Ectodermal cell (in vitro differentiated cells): ENCODE data around the gene PIGV.

Experiments used
- H3K27ac ChIP-seq: 2 replicates; pipeline ENCODE4 v1.7.0; 2013; ENCODE audit warnings: mild to moderate bottlenecking, low read depth, low read length; ENCODE audit not compliant: insufficient read depth, poor library complexity, severe bottlenecking
- H3K27me3 ChIP-seq: 2 replicates; pipeline ENCODE4 v1.7.0; 2013; ENCODE audit warnings: mild to moderate bottlenecking, low read length; ENCODE audit not compliant: insufficient read depth, control insufficient read depth, poor library complexity, severe bottlenecking
- H3K36me3 ChIP-seq: one replicate; pipeline ENCODE4 v1.7.0; 2013; ENCODE audit warnings: low read length; ENCODE audit not compliant: control insufficient read depth, insufficient read depth
- H3K4me1 ChIP-seq: one replicate; pipeline ENCODE4 v1.7.0; 2013; ENCODE audit warnings: low read length; ENCODE audit not compliant: control insufficient read depth, insufficient read depth
- H3K4me3 ChIP-seq: 2 replicates; pipeline ENCODE4 v1.7.0; 2013; ENCODE audit warnings: low read depth, low read length, control low read depth; ENCODE audit not compliant: insufficient read depth
- H3K9me3 ChIP-seq: 2 replicates; pipeline ENCODE4 v1.7.0; 2013; ENCODE audit warnings: mild to moderate bottlenecking, low read length, moderate library complexity; ENCODE audit not compliant: control insufficient read depth
- WGBS, 2 experiments: methylation state at CpG; one replicate each; pipeline ENCODE4 v1.1.7; 2013; ENCODE audit warnings: missing lambda C conversion rate in 2 of 2; 5-methylcytosine and 5-hydroxymethylcytosine counted together

The PIGV gene

DNA sequence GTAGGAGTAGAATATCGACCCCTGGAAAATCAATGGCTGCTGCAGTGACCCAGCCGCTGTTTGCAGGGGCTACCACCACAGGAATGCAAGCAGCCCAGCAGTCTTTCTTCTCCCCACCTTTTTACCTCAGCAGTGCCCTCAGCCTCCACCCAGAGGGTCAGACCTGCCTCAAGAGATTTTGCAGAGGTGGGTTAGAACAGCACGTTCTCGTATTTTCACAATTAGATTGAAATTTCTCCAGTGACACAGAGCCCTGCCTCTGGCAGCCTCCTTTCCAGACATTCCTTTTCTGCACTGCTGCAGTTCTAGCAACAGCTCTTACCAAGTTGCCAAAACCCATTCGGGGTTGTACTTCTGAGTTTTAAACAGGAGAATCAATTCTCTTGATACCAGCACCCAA lies 38.3 kb upstream of the PIGV start:
- Histone ChIP-seq H3K4me1 (no peaks in the 10 kb centered on the region), H3K4me3 (no peak overlapping the region), H3K27ac (no peak overlapping the region), H3K36me3 (peaks cover 74% of the 10 kb centered on the region), H3K9me3 (no peaks in the 10 kb centered on the region), H3K27me3 (no peaks in the 10 kb centered on the region)
- WGBS, 2 experiments: 93 to 95% methylated on average over 5 of the region's 5 CpGs

DNA sequence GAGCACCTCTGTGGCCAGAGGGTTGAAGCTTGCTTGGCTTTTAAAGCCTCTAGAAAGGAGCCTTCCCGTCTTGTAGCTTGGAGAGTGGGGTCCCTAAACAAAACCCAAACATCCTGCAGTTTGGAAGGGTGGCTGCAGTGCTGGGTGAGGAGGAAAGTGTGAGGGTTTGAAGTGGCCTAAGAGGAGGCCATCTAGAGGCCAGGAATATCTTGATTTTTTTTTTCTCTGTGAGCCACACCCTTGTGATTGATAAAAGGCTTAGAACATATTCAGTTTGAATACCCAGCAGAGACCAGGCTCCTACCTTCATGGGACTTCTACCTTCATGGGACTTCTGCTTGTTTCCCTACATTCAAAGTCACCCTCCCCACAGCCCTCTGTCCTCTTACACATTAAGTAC lies 37.3 kb upstream of the PIGV start:
- Histone ChIP-seq H3K9me3 (no peaks in the 10 kb centered on the region), H3K27ac (no peak overlapping the region), H3K36me3 (peaks cover 68% of the 10 kb centered on the region), H3K4me3 (no peak overlapping the region), H3K4me1 (no peaks in the 10 kb centered on the region), H3K27me3 (no peaks in the 10 kb centered on the region)
- 86 to 92% methylated on average over 1 of the region's 1 CpG for whole genome bisulfite sequencing, 2 experiments

DNA sequence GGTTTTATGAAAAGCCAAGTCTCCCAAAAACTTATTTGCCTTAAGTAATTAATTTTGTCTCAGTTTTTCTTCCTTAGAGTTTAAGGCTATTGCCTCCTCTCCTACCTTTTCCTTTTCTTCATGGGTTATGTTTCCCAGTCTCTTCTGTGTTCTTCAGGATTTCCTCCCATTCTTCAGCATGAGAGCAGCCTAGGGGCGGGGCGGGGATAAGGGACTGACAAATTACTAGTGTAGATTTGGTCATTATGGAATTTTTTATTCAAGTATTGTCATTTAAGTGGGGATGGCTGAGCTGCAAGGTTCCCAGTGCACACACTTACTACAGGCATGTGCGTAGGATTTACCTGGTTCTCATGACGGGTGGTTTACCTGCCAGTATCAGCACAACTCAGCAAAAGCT lies 35.2 kb upstream of the PIGV start:
- Histone ChIP-seq H3K4me3 (no peak overlapping the region), H3K27me3 (no peaks in the 10 kb centered on the region), H3K9me3 (no peaks in the 10 kb centered on the region), H3K36me3 (peaks cover 50% of the 10 kb centered on the region), H3K27ac (no peak overlapping the region), H3K4me1 (no peaks in the 10 kb centered on the region)
- 97 to 99% methylated on average over 4 of the region's 4 CpGs for WGBS, 2 experiments

DNA sequence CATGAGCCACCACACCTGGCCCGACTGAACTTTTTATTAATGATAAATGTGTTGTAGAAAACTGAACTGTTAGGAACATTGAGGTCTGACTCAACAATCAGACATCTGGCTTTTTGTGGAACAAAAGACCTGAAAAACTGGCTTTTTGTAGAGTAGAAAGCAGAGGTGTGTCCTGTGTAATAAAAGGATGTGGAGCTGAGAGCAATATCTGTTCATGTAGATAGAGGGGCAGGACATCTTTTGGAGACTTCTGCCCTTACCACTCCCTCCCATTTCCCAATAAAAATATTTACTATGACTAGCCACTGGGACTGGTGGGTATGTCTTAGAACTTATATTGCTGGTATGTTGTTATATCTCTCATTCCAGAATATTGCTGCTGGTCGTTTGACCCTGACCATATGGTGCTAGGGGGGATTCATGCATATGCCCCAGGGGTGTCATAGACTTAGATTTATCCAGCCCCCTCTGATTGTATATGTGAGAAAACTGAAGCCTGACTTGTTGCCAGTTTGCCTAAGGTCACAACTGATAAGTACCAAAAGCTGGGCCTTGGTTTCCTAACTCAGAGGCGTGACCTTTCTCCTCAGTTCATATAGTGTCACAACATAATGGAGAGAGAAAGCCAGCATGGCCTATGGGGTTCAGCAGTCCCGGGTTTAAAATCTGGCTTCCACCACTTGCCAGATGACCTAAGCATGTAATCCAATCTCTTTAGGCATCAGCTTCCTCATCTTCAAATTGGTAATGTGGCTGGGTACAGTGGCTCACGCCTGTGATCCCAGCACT lies 33.5 kb upstream of the PIGV start:
- Histone ChIP-seq H3K27ac (no peak overlapping the region), H3K9me3 (no peaks in the 10 kb centered on the region), H3K4me3 (no peak overlapping the region), H3K4me1 (no peaks in the 10 kb centered on the region), H3K27me3 (no peaks in the 10 kb centered on the region), H3K36me3 (peaks cover 54% of the 10 kb centered on the region)
- 94 to 95% methylated on average over 5 of the region's 5 CpGs for WGBS, 2 experiments

DNA sequence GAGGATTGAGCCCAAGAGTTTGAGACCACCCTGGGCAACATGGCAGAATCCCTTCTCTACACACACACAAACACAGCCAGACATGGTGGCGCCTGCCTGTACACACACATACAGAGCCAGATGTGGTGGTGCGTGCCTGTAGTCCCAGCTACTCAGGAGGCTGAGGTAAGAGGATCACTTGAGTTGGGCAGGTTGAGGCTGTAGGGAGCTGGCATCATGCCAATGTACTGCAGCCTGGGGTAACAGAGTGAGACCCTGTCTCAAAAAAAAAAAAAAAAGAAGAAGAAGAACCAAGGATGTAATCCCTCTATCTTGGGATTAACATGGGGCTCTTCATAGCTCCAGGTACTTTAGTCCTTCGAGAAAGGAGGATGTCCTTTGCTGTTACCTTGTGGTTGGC lies 29.4 kb upstream of the PIGV start:
- no peaks in the 10 kb centered on the region for H3K9me3 ChIP-seq
- H3K27me3 ChIP-seq: no peaks in the 10 kb centered on the region
- 96% methylated on average over 3 of the region's 3 CpGs for WGBS, 2 experiments
- no peak overlapping the region for H3K4me3 ChIP-seq
- H3K36me3 ChIP-seq: peaks cover 59% of the 10 kb centered on the region
- H3K4me1 ChIP-seq: no peaks in the 10 kb centered on the region
- no peak overlapping the region for H3K27ac ChIP-seq

DNA sequence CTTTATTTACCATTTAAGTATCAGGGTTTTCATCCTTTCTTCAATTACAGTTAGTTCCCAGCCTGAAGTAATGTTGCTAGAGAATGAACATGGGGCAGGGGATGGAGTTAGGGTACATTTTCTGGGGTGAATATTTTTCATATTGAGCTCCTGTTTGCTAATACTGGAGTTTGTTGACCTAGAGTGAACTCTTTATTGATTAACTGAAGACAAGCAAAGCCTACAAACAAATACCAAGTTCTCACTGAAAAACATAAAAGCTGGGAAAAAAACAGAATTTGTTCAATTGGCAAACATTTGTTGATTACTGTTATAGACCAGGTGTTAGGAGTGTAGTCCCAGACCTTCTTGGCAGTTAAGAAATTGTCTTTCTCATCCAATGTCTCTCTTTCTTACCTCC lies 28.2 kb upstream of the PIGV start:
- no peaks in the 10 kb centered on the region for H3K4me1 ChIP-seq
- H3K27ac ChIP-seq: no peak overlapping the region
- H3K9me3 ChIP-seq: no peaks in the 10 kb centered on the region
- H3K36me3 ChIP-seq: peaks cover 56% of the 10 kb centered on the region
- H3K27me3 ChIP-seq: no peaks in the 10 kb centered on the region
- no peak overlapping the region for H3K4me3 ChIP-seq

DNA sequence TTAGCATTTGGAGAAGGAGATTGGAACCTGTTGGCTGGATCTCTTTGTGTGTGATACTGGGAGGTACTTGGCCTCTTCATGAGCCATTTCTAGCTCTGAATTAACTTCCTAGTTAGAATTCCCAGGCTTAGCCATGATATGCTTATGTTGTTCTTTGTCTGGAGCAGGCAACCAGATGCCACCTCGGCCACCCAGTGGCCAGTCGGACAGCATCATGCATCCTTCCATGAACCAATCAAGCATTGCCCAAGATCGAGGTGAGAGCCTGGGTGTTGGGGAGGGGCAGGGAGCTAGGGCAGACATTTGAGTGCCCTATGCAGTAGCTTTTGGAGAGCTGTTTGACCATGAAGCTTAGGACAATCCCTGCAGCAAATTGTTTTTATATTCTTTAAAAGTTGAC lies 26.5 kb upstream of the PIGV start:
- no peak overlapping the region for H3K4me3 ChIP-seq
- H3K4me1 ChIP-seq: no peaks in the 10 kb centered on the region
- H3K9me3 ChIP-seq: no peaks in the 10 kb centered on the region
- WGBS, 2 experiments: 91% methylated on average over 3 of the region's 3 CpGs
- no peaks in the 10 kb centered on the region for H3K27me3 ChIP-seq
- no peak overlapping the region for H3K27ac ChIP-seq
- peaks cover 66% of the 10 kb centered on the region for H3K36me3 ChIP-seq

DNA sequence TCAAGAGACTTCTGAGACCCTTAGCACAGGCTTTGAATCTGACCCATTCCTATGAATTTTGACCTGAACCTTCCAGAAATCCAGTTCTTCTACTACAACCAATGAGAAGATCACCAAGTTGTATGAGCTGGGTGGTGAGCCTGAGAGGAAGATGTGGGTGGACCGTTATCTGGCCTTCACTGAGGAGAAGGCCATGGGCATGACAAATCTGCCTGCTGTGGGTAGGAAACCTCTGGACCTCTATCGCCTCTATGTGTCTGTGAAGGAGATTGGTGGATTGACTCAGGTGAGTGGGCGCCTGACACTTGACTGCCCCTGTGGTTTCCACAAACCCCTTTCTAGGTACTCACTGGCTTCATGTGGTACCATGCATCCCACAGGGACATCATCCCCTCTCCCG lies 20.0 kb upstream of the PIGV start:
- H3K27ac ChIP-seq: no peak overlapping the region
- H3K4me3 ChIP-seq: no peak overlapping the region
- no peaks in the 10 kb centered on the region for H3K9me3 ChIP-seq
- peaks cover 89% of the 10 kb centered on the region for H3K36me3 ChIP-seq
- H3K27me3 ChIP-seq: no peaks in the 10 kb centered on the region
- H3K4me1 ChIP-seq: no peaks in the 10 kb centered on the region
- WGBS, 2 experiments: 92 to 95% methylated on average over 4 of the region's 4 CpGs

DNA sequence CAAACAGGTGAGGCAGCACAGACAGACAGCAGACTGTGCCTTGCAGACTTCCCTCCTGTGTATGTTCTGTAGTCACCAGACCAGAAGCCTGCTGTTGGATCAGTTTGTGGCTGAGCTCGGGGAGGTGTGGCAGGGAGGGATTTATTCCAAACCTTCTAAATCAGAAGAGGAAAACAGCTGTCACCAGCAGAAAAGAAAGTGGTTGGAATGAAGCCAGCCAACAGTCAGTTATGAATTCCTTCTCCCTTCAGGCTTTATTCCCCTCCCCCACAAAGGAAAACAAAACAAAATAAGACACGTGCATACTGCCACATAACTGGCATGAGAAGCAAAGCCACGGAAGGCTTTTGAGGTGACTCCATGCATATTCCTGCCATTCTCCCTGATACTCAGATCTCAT lies 19.0 kb upstream of the PIGV start:
- 94 to 98% methylated on average over 3 of the region's 3 CpGs for WGBS, 2 experiments
- Histone ChIP-seq H3K9me3 (no peaks in the 10 kb centered on the region), H3K27me3 (no peaks in the 10 kb centered on the region), H3K27ac (no peak overlapping the region), H3K36me3 (peaks cover 92% of the 10 kb centered on the region), H3K4me3 (no peak overlapping the region), H3K4me1 (no peaks in the 10 kb centered on the region)

DNA sequence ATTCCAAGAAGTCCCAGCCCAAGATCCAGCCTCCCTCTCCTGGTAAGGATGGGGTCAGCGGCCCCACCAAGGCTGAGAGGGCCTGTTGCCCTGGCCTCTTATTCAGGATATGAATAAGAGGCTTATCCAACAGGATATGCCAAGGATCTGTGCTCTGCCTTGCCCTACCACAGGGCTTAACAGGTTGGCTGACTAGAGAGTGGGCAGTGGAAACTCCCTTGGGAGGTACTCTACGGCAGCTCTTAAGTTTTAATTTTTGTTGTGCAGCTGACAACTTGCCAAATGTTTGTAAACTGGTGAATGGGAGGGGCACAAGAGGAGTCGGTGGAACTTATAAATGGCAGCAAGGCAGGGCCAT lies 16.5 kb upstream of the PIGV start:
- H3K27ac ChIP-seq: no peak overlapping the region
- no peaks in the 10 kb centered on the region for H3K9me3 ChIP-seq
- H3K36me3 ChIP-seq: peaks cover 97% of the 10 kb centered on the region
- H3K4me1 ChIP-seq: no peaks in the 10 kb centered on the region
- H3K27me3 ChIP-seq: no peaks in the 10 kb centered on the region
- 90 to 91% methylated on average over 3 of the region's 3 CpGs for WGBS, 2 experiments
- H3K4me3 ChIP-seq: no peak overlapping the region
